ENCODE measurements around the gene ADAMTS8.

Gene ADAMTS8

DNA sequence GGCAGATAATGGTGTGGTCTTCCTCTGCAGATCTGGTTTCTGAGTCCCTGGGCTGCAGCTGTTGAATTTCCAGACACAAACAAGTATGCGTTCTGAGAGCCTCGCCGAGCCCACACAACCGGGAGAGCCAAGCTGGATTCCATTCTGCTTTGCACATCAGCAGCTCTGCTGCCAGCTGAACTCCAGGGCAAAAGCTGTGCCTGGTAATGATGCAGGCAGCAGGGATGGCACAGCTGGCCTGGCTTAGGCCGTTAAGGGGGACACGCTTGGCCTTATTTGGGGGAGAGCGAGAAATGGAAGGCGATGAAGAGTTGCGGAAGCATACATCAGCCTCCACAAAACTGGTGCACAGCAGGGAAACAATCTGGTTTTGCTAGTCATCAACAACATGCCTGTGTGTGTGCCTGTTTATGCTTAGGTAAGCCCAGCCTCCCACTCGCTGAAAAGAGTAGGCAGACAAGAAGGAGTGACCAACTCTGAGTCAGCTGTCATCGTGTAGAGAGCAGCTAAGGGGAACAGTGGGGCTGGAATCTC lies 25.1 kb downstream of the ADAMTS8 start:
- peak in 48 of 58 donors; percentile 13 to 70 (median 44) for DNase-seq

DNA sequence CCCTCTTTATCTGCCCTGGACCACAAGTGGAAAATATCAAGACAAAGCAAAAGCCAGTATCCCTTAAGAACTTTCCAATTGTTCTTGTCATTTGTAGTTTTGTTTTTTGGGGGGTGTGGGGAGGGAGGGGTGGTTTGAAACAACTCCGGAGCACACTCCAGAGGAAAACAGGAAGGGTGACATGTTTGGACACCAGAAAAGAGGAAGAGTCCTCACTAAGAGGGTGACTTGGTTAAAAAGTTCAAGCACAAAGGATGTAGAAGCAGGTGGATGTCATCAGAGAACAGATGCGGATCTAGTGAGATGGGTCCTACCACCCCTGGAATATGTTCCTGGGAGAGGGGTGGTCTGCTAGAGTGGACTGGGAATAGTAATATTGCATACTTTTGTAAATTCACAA lies 25.8 kb downstream of the ADAMTS8 start:
- no peak for DNase-seq

DNA sequence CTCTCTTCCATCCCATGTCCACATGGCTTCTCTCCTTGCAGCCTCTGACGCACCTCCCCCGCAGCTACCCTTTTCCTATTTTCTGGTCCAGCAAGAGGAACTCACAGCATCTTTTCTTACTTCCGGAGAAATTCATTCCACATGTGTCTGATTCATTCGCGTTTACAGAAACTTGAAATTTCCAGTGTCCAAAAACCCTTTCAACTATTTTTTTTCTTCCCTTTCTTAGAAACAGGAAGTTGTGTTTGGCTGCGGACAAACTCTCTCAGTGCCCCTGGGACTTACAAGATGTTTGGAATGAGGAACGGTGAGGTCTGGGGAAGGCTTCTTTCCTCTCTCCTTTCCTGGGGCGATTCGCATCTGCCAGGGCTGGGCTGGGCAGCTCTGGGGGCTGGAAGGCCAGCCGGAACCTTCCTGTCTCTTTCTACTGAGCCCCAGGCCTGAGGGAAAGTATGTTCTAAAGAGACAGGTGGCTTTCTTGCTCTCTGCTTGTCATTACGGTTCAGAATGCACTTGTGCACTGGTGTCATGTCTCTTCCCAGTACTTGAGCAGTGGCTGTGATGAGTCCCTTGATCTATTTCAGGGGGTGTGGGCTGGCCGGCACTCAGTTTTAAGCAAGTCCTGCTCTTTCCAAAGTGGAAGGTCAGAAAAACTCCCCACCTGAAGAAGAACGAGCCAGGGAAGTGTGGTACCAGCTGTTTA lies 27.5 kb downstream of the ADAMTS8 start:
- DNase-seq: no peak

DNA sequence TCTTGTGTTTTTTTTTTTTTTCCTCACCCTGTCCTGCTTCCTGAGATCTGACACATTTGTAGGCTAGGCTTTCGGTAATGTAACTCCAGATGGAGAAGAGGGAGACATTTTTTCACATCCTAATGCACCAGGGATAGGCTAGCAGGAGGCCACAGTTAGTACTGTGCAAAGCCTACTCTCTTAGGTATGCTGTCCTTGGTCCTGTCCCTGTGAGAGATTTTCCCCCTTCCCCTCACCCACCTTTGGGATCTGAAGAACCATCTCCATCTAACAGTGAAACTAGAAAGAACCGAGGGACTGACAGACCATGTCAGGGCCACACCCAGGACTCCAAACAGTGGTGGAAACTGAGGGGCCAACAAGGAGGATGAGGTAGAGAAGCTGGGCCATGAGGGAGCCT lies 29.2 kb downstream of the ADAMTS8 start:
- DNase-seq: no peak

DNA sequence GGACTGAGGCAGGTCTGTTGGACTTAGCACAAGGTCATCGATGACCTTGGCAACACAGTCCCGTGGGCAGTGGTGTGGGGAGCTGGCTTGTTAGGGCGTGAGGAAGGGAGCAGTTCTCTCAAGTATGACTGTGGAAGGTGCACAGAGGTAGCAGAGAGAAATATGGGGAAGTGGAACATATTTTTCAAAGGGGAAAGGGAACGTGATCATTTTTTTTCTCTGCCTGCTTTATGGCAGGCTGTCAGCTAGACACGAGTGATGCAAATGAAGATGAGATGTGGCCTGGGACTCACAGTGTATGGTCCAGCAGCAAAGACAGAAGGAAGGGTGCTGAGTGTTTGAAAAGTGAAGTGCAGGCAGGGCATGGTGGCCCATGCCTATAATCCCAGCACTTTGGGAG lies 30.6 kb downstream of the ADAMTS8 start:
- DNase-seq: no peak

DNA sequence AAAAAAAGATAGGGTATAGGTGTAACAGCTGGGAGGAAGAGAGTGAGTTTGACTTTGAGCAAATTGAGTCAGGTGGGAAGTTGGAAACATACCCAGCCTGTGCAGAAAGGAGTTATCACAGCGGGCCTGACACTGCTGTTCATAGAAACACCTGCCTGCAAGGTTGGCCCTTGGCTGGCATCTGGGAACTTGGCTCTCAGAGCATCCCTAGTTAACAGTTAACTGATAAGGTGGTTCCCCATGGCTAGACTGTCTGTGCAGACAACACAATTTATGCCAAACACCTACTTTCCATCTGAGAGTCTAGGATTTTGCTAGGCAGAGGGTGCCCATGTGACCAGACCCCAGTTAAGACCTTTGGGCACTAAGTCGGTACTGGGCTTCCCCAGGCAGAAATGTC lies 31.4 kb downstream of the ADAMTS8 start:
- no peak for DNase-seq

DNA sequence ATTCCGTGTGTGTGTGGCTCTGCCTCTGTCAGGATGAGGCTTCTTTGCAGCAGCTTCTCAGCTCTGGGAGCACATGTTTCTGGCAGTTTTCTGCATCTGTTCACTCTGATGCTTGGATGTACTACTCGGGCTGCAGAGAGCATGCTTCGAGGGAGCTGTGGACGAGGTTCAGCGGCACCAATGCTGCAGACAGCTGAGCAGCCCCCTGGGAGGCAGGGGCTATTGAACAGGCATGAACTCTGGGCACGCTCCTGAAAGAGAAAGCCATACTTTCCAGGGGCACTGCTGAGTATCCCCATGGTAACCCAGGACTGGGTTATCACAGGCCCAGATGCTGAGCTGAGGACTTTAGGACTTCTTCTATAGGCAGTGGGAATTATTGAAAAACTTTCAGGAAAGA lies 33.8 kb downstream of the ADAMTS8 start:
- DNase-seq: no peak

DNA sequence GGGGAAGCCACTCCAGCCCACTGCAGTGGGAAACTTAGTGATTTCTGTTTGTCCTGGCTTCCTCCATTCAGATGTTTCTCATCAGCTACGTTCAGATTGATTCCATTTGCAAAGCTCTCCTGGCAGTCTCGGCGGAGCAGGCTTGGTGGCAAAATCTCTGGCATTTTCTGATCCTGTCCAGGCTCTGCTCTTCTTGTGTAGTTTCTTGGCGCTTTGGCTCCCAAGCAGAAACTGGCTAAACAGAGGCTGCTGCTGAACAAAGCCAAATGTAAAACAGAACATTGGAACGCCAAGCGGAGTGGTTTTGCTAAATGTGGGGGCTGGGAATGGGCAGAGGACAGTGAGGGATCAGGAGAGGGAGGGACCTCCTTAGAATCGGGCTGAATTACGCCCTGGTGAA lies 36.7 kb downstream of the ADAMTS8 start:
- DNase-seq: peak in 1 of 58 donors; percentile 19

DNA sequence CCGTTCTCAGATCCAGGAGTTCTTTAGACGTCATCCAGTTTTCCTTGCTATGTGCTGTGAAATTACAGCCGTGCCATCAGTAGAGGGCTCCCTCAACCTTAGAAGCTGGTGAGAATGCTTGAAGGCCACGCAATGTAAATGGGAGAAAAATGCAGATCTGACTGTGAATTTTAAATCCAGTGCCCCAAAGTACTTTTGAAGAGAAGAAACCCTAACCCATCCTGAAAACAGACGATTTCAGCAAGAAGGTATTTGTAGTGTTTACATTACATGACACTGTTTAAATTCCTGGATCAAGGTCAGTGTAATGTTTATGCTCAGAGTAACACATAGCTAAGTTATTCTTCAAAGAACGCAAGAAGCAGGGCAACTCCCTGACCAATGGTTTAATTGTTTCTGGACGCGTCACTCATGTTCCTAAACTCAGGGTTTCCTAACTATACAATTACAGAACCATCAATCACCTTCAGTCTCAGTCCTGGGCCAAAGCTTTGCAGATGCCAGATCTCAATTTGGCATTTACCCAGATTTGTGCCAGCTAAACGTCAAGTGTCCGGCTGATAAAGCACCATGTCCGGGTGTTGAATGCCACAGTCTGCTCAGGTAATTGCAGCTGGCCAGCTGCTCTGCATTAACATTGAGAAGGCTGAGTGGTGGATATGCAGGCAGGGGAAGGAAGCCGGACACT lies 38.2 kb downstream of the ADAMTS8 start:
- peak in 38 of 58 donors; percentile 5 to 74 (median 34) for DNase-seq

DNA sequence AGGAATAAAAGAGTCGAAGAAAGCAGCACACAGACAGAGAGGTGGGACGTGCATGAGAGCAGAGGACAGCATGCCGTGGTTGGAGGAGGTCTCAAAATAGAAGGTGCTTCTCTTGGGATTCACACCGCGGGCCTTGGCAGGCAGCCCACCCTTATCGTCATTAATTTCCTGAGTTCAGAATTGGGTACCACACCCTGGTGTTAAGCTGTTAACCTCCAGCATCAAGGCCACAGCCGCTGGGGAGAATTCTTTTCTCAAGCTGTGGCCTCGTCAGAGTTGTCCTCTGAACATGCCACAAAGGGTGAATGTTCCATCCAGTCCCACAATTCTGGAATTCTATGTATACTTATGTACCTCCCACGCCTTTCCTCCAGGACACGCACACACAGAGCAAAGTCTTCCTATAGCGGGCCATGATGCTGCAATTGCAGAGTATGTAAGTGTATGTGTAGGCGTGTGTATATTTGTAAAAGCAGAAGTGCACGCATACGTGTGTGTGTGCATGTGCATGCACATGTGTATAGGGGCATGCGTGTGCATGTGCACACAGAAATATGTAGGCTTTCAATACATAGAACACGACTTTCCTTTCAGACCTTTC lies 39.0 kb downstream of the ADAMTS8 start:
- DNase-seq: no peak

DNA sequence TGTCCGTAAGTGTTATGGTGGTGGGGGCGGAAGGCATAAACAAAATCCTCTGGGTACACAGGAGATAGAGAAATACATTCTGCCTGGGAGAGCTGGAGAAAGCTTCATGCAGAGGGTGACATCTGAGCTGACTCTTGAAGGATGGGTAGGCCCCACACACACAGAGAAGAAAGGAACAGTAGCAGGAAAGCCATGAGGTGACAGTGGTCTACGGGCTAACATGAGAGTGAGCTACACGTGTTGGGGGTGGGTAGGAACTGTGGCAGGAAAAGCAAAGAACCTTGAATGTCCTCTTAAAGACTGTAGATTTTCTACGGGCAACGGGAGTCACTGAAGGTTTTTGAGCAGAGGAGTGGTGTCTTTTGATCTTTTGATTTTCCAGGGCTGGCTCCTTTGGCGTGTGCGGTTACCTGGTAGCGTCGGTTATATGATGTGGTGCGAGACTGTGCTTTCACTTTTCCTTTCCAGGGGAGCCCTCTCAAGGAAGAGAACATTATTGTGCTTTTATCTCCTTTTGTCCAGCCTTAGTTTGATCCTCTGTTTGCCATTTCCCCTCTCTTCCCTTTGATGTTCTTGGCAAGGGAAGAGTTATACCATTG lies 39.7 kb downstream of the ADAMTS8 start:
- DNase-seq: no peak

DNA sequence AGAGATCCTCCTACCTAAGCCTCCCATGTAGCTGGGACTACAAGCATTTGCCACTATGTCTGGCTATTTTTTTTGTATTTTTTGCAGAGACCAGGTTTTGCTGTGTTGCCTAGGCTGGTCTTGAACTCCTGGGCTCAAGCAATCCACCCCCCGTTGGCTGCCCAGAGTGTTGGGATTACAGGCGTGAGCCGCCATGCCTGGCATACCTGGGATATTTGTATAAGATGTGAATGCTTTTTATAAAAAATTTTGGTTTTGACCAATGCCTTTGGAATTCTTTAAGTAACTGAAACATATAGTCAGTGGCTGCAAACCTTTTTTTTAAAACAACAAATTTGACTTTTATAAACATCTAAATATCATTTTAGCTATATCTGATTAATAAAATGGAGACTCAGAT lies 42.4 kb downstream of the ADAMTS8 start:
- DNase-seq: no peak

DNA sequence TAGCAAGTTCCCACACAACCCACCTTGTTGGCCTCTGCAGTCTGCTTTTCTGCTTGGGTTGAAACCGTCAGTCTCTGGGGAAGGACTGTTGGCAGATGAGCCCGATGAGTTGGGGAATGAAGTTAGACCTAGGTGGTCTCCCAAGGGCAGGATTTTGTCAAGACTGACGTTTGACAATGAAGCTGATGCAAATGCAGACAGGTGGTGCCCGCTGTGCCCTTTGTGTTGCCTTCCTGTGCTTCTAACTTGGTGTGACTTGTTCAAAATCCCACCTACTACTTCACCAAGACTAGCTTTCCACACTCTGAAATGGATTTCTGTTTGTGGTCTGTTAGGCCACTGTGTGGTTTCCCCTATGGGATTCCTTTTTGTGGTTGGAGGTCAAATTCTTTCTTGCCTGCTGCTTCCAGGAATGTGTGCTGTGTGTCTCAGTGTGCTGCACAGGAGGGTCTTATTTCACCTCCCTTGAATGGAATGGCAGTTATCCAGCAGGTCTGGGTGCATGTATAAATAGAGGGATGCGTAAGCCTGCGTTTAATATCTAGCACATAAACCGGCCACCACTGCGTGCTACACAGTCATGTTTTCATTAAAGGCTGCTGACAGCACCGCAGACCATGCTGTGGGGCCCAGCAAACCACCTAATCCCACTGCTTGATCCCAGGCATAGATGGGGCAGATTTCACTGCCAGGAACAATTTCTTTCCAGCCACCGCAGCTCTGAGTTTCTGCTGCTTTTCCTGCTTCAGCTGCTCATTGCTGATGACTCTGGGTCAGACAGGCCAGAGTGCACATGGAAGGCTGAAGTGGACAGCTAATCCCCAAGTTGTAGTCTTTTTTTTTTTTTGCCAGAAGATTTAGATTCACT lies 44.8 kb downstream of the ADAMTS8 start:
- no peak for DNase-seq

DNA sequence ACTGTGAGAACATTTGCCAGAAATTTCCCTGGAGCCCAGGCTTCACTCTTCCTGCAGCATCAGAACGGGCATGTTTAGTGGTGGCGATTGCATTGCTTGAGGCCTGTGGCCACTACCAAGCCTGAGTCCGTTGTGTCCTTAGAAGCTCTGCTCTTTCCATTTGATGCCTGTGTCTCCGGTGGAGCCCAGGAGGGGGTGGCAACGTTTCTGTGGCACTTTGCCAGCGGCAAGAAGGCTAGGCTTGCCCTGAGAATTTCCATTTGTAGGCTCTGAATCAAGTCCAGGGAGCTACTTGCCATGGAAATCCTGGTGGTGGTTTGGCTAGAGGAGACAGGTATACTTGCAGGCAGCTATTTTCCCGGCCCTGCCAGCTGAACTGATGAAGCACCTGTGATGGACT lies 47.1 kb downstream of the ADAMTS8 start:
- no peak for DNase-seq

DNA sequence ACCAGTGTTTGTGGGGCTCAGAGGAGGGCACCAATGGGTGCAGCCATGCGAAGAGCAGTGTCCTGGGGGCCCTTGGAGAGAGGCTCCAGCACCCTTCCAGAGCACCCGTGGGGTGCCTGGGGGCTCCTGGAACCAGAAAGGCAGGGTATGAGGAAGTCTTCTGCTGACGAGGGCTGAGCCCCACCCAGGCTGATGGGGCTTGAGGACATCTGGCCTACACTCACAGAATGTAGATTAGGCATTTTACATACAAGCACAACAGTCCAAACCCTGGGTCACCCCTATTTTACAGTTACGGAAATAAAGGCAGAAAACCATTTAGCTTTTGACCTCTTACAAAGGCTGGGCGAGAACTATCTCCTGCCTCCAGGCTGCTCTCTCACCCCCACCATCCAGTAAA lies 47.6 kb downstream of the ADAMTS8 start:
- DNase-seq: no peak

DNA sequence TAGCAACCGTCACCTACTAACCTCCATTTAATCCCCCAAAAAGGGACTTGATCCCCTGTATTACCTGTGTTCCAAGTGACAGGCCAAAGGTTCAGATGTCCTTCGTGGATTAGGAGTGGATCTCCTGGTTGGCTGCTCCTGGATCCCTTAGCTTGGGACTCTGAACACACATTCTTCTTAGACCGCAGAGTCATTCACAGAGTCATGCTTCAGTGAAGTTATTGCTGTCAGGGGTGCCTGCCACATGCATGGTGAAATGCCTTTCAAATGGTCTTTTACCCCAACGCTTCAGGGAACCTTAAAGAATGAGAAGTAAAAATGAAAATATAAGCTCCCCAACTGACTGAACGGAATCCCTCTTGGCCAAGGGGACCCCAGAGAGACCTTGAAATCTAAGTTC lies 49.1 kb downstream of the ADAMTS8 start:
- no peak for DNase-seq

DNA sequence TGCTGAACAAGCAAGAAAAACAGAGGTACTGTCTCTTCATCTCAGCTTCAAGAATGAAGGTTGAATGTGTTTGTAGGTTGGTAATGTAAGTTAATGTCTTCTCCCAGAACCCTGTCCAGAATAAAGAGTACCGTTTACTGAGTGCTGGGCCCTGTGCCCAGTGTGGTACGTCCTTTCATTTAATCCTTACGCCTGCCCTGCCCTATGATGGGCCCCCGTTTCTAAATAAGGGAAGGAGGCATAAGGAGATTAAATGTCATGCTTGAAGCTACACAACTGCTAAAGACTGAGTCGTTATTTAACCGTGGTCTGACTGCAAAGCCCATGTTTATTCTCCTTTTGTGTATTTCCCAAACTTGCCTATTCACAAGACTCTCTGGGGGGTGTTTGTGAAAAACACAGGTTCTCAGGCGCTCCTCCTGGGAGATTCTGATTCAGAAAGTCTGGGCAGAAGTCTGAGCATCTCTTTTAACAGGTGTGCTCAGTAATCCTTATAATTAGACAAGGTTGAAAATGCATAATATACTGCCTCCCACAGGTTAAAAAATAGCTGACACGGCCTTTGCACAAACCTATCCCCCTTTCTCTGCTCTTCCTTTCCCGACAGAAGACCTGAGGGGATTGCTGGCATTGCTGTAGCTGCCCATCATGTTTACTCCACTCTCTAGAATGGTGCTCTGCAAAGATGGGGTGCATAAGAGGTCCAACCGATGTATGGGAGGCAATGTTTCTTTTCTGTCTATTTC lies 57.4 kb downstream of the ADAMTS8 start:
- peak in 1 of 58 donors; percentile 3 for DNase-seq

DNA sequence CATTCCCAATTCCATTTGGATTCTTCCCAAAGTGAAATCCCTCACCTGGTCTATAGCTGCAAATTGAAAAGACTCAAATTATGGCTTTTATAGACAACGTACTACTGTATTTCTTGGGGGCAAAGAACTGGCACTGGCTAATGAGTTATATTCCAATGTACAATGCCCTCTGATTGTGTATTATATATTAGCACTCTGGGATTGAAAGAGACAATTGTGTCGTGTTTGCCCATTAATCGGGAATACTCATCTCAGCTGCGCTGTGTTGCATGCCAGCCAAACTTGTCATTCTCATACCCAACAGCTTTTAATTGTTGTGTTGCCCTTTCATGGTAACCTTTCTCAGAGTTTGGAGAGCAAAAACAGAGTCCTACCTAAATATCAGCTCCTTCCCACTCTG lies 58.7 kb downstream of the ADAMTS8 start:
- peak in 28 of 58 donors; percentile 6 to 78 (median 28) for DNase-seq

DNA sequence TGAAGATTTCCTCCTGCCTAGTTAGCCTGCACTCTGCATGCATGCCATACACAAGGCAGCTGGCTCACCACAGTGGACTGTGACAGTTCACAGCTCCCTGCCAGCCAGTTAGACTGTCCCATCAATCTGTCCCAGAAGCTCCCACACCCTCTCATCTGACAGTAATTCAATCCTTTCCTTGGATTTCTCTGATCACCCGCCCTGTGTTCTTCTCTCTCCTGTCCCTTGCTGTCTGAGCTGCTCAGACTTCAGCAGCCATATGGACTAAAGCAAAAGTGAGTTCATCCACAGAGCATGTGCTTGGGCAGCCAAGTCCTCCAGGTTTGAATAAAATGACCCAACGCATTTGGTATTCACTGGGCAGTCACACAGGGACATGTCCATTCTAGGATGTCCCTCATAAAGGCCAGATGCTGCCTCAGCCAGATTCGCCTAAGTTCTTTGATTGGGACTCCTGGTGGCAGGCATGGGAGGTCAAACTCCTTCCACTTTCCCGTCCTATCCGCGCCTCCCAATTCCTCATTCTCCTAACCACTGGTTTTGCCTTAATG lies 59.2 kb downstream of the ADAMTS8 start:
- peak in 34 of 58 donors; percentile 11 to 76 (median 46) for DNase-seq

DNA sequence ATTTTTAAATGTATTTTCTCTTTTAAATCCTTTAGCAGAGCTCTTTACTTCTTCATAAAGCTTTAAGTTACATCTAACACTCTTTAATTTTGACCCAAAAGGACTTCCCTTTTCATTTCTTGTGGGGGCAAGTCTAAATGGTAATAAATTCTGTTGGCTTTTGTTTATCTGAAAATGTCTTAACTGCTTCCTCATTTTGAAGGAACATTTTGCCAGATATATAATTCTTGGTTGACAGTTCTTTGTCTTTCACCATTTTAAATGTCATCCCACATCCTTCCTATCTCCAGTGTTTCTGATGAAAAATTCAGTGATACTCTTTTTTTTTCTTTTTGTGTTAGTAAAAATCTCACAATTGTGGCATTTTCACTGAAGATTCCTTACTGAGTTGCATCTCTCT lies 69.0 kb downstream of the ADAMTS8 start:
- DNase-seq: no peak

Data from anterior cingulate cortex (tissue), 58 donors.